Measurements from ENCODE around the gene CDK18.

DNA sequence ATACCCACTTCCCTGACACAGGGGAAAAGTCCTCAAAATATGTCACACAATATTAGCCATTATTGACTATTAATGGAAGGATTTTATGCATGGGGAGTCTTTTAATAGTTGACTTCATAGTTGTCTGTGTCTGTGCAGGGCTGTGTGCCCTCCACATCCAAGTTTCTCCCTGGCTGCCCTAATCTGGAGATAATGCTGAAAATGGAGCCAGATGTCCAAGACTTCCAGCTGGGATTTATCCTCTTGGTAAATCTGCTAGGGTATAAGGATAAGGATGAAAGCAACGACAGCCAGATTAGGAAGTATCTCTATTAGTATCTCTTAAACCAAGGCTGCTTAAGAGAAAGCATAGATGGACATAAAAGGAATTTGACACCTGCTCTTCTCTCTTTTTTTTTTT lies 42.1 kb downstream of the CDK18 start:
- TF ChIP-seq CTCF (IDR thresholded peaks at IDR 0.05) (no peak), POLR2A (IDR thresholded peaks at IDR 0.05) (no peak)

All from adrenal gland (tissue), 5 donors.